ACC112 (cell line): Measurements from ENCODE around the gene FSTL4.

Experiments used
- H2AFZ ChIP-seq: fragments of 200-600 bp; sonication (generic); one replicate; pipeline ENCODE4 v1.6.0; 2017; ENCODE audit warnings: antibody characterized with exemption, low read length; ENCODE audit not compliant: unreplicated experiment
- H3K27ac ChIP-seq: fragments of 200-600 bp; sonication (generic); 2 replicates; pipeline ENCODE4 v1.5.1; 2014; ENCODE audit warnings: low read depth, mild to moderate bottlenecking, antibody characterized with exemption, low read length, moderate library complexity
- H3K27me3 ChIP-seq: fragments of 200-600 bp; sonication (generic); 2 replicates; pipeline ENCODE4 v1.6.1; 2014; ENCODE audit warnings: mild to moderate bottlenecking, antibody characterized with exemption, low read length, moderate library complexity, mixed read lengths; ENCODE audit not compliant: insufficient read depth
- H3K36me3 ChIP-seq: fragments of 200-600 bp; sonication (generic); 2 replicates; pipeline ENCODE4 v1.6.1; 2016; ENCODE audit warnings: mild to moderate bottlenecking, antibody characterized with exemption, low read length, moderate library complexity, mixed read lengths; ENCODE audit not compliant: insufficient read depth
- H3K4me1 ChIP-seq: fragments of 200-600 bp; sonication (generic); one replicate; pipeline ENCODE4 v1.6.1; 2016; ENCODE audit warnings: low read length, mixed read lengths; ENCODE audit not compliant: insufficient read depth, unreplicated experiment, control insufficient read depth
- H3K4me3 ChIP-seq: fragments of 200-600 bp; sonication (generic); 2 replicates; pipeline ENCODE4 v1.5.1; 2014; ENCODE audit warnings: mild to moderate bottlenecking, low read depth, low read length
- H3K79me2 ChIP-seq: fragments of 200-600 bp; sonication (generic); one replicate; pipeline ENCODE4 v1.6.0; 2016; ENCODE audit warnings: low read length; ENCODE audit not compliant: control insufficient read depth, unreplicated experiment, insufficient read depth

FSTL4 gene

DNA sequence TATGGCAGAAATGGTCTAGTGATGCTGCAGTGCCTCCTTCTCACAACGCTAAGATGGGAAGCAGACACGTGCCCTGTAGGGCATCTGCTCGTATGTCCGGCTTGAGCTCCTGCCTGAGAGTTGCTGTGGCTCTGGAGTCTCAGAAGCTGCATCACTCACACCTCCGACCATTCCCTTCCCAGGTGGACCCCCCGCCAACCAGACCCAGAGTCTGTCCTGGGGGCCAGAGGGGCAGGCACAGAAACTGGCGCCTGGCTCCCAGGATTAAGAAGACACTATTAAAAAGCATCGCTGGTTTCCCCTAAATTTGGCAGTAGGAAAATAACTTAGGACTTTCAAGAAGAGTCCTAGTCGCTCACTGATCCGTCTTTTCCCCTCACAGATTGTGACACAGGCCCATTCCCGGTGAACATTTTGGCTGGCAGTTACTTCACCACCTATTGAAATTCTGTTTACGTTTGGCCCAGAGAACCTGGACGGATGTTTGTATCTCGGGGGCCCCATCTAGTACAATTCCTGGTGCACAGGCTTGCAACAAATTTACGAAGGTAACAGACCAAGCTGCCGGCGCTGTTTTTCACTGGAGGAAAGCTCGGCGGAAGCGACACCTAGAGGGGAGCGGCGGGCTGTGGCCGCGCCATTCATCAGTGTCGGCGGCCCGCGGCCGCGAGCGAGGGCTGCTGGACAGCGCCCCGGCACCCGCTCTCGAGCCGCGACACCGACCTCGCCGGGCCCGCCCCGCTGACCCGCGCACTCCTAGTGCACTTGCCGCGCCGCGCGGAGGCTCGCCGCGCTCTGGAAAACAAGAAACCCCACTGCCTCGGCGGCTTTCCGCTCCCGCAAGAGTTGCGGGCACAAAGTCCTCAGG lies 1.6 kb downstream of the FSTL4 start:
- peak overlapping the region; percentile 33; the same call in 1 of the 2 replicates for H3K4me3 ChIP-seq
- no peak overlapping the region for H3K27ac ChIP-seq
- no peaks in the 10 kb centered on the region for H3K36me3 ChIP-seq
- H3K27me3 ChIP-seq, result peaks cover 95% of the 10 kb centered on the region
- H3K4me1 ChIP-seq, result no peaks in the 10 kb centered on the region
- H3K79me2 ChIP-seq, result no peaks in the 10 kb centered on the region
- H2AFZ ChIP-seq, result no peak overlapping the region

DNA sequence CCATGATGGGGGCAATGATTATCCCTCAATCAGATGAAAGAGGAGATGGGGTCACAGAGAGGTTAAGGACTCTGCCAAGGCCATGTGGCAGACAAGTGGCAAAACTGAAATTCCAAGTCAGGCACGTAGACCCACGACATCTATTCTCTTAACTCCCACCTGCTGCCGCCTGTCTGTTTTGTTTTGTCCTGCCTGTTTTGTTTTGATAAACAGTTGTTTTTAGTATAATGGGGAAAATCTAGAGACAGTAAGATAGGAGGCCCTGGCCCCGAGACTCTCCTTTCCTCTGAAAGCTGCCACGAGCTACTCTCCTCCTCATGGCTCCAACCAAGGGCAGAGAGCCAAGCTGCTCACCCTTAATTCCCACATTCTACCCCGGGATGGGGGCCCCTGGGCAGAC lies 4.9 kb downstream of the FSTL4 start:
- Histone ChIP-seq H3K4me1 (no peaks in the 10 kb centered on the region), H3K36me3 (no peaks in the 10 kb centered on the region), H3K79me2 (no peaks in the 10 kb centered on the region), H3K27ac (no peak overlapping the region), H3K27me3 (peaks cover 95% of the 10 kb centered on the region), H2AFZ (no peak overlapping the region), H3K4me3 (no peak overlapping the region)

- Histone ChIP-seq H3K27ac (no peak overlapping the region), H3K36me3 (no peaks in the 10 kb centered on the region), H3K27me3 (peaks cover 95% of the 10 kb centered on the region), H3K4me3 (no peak overlapping the region), H3K79me2 (no peaks in the 10 kb centered on the region), H3K4me1 (no peaks in the 10 kb centered on the region), H2AFZ (no peak overlapping the region)
Observed at GRCh38 chr5:133606835-133607234, 5.5 kb downstream of the FSTL4 start.

DNA sequence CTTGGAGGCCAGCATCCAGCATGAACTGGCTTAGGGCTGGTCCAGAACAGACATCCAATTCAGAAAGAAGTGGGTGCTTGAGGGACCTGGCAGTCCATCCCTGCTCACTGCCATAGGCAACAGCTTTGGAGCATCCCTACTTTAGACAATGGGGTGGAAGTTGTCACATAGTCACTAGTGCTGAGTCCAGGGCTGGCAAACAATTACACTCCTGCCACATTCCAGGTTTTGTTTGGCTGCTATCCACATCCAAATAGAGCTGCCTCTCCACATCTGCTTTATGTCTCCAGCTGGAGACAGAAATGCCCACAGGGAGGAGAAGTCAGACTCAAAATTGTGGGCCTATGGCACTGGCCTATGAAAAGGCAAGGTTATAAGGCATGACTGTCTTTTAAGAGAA lies 7.0 kb downstream of the FSTL4 start:
- H3K27ac ChIP-seq, result no peak overlapping the region
- no peak overlapping the region for H3K4me3 ChIP-seq
- no peaks in the 10 kb centered on the region for H3K4me1 ChIP-seq
- no peak overlapping the region for H2AFZ ChIP-seq
- no peaks in the 10 kb centered on the region for H3K36me3 ChIP-seq
- H3K27me3 ChIP-seq, result peaks cover 82% of the 10 kb centered on the region
- no peaks in the 10 kb centered on the region for H3K79me2 ChIP-seq

DNA sequence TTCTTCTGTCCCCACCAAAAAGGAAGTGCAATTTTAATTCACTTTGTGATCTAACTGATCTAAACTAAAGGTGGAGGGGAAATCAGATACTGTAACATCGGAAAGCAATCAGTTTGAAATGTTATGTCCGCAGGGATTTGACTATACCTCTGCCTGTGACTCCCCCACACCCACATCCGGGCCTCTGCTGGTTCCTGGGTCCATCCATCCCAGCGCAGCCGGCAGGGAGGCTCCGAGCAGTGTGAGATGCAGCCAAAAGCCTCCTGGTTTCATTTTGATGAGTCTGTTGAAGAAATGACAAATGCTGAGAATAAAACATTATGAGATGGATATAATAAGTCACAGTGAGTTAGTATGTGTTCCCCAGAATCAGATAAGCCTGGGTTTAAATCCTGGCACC lies 8.6 kb downstream of the FSTL4 start:
- Histone ChIP-seq H3K4me1 (no peaks in the 10 kb centered on the region), H3K27me3 (peaks cover 74% of the 10 kb centered on the region), H3K36me3 (no peaks in the 10 kb centered on the region), H3K79me2 (no peaks in the 10 kb centered on the region), H2AFZ (no peak overlapping the region), H3K27ac (no peak overlapping the region), H3K4me3 (no peak overlapping the region)

DNA sequence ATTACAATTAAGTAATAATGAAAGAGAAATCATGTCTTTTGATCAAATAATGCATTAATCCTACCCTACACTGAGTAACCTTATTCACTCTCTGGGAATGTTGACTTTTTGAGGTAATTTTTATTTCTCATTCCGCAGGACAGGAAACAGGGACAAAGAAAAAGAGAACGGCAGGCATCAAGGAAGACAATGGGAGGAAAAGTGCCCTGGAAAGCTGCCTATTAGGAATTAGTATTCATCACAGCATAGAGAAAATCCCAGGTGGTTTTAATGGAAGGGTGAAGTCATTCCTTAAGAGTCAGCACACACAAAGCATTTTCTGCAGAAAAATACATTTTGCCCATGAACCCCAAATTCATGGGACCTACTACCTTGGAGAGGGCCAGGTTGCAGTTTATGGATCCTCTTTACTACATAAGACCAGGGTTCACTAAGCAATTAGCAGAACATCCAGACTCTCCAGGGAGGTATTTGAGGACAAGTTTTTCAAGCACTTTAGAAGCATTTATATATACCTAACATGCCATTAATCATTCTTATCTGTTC lies 9.4 kb downstream of the FSTL4 start:
- Histone ChIP-seq H3K4me3 (no peak overlapping the region), H3K27me3 (peaks cover 66% of the 10 kb centered on the region), H3K4me1 (no peaks in the 10 kb centered on the region), H3K79me2 (no peaks in the 10 kb centered on the region), H2AFZ (no peak overlapping the region), H3K27ac (no peak overlapping the region), H3K36me3 (no peaks in the 10 kb centered on the region)

DNA sequence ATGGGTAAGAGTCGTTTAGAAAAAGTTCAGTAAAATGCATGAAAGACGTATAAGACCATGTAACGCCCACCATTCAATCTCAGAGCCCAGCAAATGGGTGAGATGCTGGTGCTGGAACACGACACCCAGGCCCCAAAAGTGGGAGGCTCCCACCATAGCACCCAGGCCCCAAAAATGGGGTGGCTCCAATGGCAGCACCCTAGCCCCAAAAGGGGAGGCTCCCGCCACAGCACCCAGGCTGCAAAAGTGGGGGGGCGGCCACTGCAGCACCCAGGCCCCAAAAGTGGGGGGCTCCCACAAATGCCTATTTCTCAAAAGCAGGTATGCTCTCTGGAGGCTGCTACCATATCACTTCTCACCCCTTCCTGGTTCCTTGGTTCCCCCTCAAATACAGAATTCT lies 12.7 kb downstream of the FSTL4 start:
- no peaks in the 10 kb centered on the region for H3K79me2 ChIP-seq
- no peaks in the 10 kb centered on the region for H3K36me3 ChIP-seq
- H3K4me1 ChIP-seq, result no peaks in the 10 kb centered on the region
- H2AFZ ChIP-seq, result no peak overlapping the region
- H3K27ac ChIP-seq, result no peak overlapping the region
- H3K4me3 ChIP-seq, result no peak overlapping the region
- H3K27me3 ChIP-seq, result peaks cover 49% of the 10 kb centered on the region

GRCh38 chr5:133599044-133599443 lies 13.3 kb downstream of the FSTL4 start:
- Histone ChIP-seq H3K4me3 (no peak overlapping the region), H2AFZ (no peak overlapping the region), H3K4me1 (no peaks in the 10 kb centered on the region), H3K27ac (no peak overlapping the region), H3K27me3 (peaks cover 44% of the 10 kb centered on the region), H3K36me3 (no peaks in the 10 kb centered on the region), H3K79me2 (no peaks in the 10 kb centered on the region)

DNA sequence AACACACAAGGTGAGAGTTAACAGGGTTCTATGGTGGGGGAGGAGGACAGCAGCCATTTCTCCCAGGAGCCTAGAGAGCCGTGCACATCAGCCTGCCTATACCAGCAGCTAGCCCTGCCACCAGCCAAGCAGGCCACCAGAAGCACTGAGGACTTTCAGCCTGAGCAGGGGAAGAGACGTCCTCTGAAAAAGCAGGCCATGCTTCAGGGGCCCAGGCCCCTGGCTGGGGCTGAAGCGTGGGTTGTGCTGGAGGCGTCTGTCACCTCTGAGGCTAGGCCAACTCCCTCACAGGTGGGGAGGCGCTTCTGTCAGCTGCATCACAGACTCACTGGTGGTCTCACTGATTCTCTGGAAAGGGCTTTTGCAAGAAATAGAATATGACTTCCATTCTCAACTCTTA lies 16.3 kb downstream of the FSTL4 start:
- Histone ChIP-seq H2AFZ (no peak overlapping the region), H3K4me1 (no peaks in the 10 kb centered on the region), H3K27me3 (peaks cover 34% of the 10 kb centered on the region; the same call in 1 of the 2 replicates), H3K79me2 (no peaks in the 10 kb centered on the region), H3K36me3 (no peaks in the 10 kb centered on the region), H3K27ac (no peak overlapping the region), H3K4me3 (no peak overlapping the region)

GRCh38 chr5:133595465-133595864 lies 16.9 kb downstream of the FSTL4 start:
- no peaks in the 10 kb centered on the region for H3K36me3 ChIP-seq
- no peak overlapping the region for H3K4me3 ChIP-seq
- peaks cover 34% of the 10 kb centered on the region; the same call in 1 of the 2 replicates for H3K27me3 ChIP-seq
- no peaks in the 10 kb centered on the region for H3K79me2 ChIP-seq
- no peak overlapping the region for H3K27ac ChIP-seq
- H2AFZ ChIP-seq, result no peak overlapping the region
- no peaks in the 10 kb centered on the region for H3K4me1 ChIP-seq

GRCh38 chr5:133589286-133589685 lies 23.1 kb downstream of the FSTL4 start:
- Histone ChIP-seq H3K79me2 (no peaks in the 10 kb centered on the region), H3K27ac (no peak overlapping the region), H3K27me3 (peaks cover 12% of the 10 kb centered on the region; the same call in 1 of the 2 replicates), H3K4me1 (no peaks in the 10 kb centered on the region), H2AFZ (no peak overlapping the region), H3K36me3 (no peaks in the 10 kb centered on the region), H3K4me3 (no peak overlapping the region)
